Neutrophil (primary cell): Measurements from ENCODE around the gene PBLD.

Source experiments
- H3K27ac ChIP-seq: fragments of 200-600 bp; sonication (generic); 2 replicates; pipeline ENCODE4 v1.5.1; 2016; ENCODE audit warnings: mild to moderate bottlenecking, moderate library complexity
- H3K27me3 ChIP-seq: fragments of 200-600 bp; sonication (generic); 2 replicates; pipeline ENCODE4 v1.6.0; 2016; ENCODE audit warnings: mild to moderate bottlenecking
- H3K36me3 ChIP-seq: fragments of 200-600 bp; sonication (generic); 2 replicates; pipeline ENCODE4 v1.5.1; 2017
- H3K4me1 ChIP-seq, 2 experiments: fragments of 200-600 bp in 1 of 2; sonication (generic) in 1 of 2; 1 replicate in 1 of 2; 2 replicates in 1 of 2; pipeline versions ENCODE4 v1.5.1 to v1.6.1; 2013 to 2016; ENCODE audit warnings: low read depth in 1 of 2, low read length in 1 of 2, mild to moderate bottlenecking in 1 of 2, moderate library complexity in 1 of 2; ENCODE audit not compliant: control insufficient read depth in 1 of 2, insufficient read depth in 1 of 2
- H3K4me3 ChIP-seq, 2 experiments: fragments of 200-600 bp in 1 of 2; sonication (generic) in 1 of 2; 1 replicate in 1 of 2; 2 replicates in 1 of 2; pipeline ENCODE4 v1.5.1; 2013 to 2016; ENCODE audit warnings: low read depth in 1 of 2, low read length in 1 of 2, mild to moderate bottlenecking in 1 of 2, moderate library complexity in 1 of 2
- H3K9me3 ChIP-seq: fragments of 200-600 bp; sonication (generic); 2 replicates; pipeline ENCODE4 v1.5.1; 2016
- TF ChIP-seq, protein P1 (sequence below): fragments of 200-600 bp; sonication (generic); IDR thresholded peaks from 2 replicates; pipeline ENCODE4 v1.5.1; 2016; ENCODE audit warnings: antibody characterized with exemption

PBLD gene

DNA sequence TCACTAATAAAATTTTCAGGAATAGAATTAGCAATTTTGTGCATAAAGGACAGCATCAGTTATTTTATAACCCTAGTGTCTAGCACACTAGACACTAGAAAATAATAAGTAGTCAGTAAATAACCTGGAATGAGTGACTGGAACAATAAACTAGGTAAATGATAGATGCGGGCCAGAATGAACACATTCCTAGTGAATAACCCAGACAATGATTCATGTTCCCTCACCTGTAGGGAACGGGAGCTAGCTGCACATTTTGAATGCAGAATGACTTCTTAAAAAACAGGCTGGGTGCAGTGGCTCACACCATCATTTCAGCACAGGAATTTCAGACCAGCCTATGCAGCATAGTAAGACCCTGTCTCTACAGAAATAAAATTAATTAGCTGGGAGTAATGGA, 97.6 kb downstream of the PBLD start:
- peaks cover 47% of the 10 kb centered on the region for H3K27me3 ChIP-seq
- TF ChIP-seq, protein P1, sequence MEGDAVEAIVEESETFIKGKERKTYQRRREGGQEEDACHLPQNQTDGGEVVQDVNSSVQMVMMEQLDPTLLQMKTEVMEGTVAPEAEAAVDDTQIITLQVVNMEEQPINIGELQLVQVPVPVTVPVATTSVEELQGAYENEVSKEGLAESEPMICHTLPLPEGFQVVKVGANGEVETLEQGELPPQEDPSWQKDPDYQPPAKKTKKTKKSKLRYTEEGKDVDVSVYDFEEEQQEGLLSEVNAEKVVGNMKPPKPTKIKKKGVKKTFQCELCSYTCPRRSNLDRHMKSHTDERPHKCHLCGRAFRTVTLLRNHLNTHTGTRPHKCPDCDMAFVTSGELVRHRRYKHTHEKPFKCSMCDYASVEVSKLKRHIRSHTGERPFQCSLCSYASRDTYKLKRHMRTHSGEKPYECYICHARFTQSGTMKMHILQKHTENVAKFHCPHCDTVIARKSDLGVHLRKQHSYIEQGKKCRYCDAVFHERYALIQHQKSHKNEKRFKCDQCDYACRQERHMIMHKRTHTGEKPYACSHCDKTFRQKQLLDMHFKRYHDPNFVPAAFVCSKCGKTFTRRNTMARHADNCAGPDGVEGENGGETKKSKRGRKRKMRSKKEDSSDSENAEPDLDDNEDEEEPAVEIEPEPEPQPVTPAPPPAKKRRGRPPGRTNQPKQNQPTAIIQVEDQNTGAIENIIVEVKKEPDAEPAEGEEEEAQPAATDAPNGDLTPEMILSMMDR, result no peak
- H3K4me3 ChIP-seq, result no peak overlapping the region
- no peak overlapping the region for H3K27ac ChIP-seq
- H3K4me1 ChIP-seq, result peaks cover 11 to 13% of the 10 kb centered on the region in 2 experiments
- no peaks in the 10 kb centered on the region for H3K9me3 ChIP-seq
- H3K36me3 ChIP-seq, result no peaks in the 10 kb centered on the region

DNA sequence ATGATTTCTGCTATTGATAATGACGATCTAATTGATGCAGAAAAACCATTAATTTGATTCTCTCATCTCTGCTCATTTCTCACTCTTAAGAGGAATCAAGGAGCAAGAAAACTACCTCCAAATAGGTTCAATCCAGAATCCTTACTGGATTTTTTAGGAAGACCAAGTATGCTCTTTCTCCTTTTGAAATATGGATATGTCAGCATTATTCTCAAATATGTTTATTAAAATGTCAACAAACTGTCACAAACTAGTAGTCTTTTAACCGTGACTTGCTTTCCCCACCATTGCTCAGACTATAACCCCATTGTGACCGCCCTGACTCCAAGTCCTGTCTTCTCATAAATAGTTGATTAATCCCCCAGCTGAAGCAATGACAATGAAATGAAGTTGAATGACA, 99.7 kb downstream of the PBLD start:
- Histone ChIP-seq H3K27ac (no peak overlapping the region), H3K9me3 (no peaks in the 10 kb centered on the region), H3K27me3 (peaks cover 68% of the 10 kb centered on the region), H3K4me1 (peaks cover 11 to 13% of the 10 kb centered on the region in 2 experiments), H3K4me3 (no peak overlapping the region), H3K36me3 (no peaks in the 10 kb centered on the region)
- TF ChIP-seq, protein P1, result no peak
